Right atrium auricular region (tissue), 2 donors: ENCODE results near the gene CPXM2. TPM values are rescaled to one million over a fixed set of nuclear protein-coding genes. Genes with fewer than 3 reads are reported as not detected.

Experiments
- DNase-seq: peaks from one replicate; pipeline ENCODE4 v3.0.0-alpha.2; 2019; ENCODE audit warnings: low spot score
- H3K27ac ChIP-seq, 2 donors: fragments of 200-600 bp; sonication (generic); 1 replicate in 1 of 2; 2 replicates in 1 of 2; pipeline ENCODE4 v1.5.1; 2016 to 2019
- H3K27me3 ChIP-seq, 2 donors: fragments of 200-600 bp; sonication (generic); one replicate each; pipeline versions ENCODE4 v1.5.1 to v1.6.0; 2017 to 2019
- H3K36me3 ChIP-seq: fragments of 200-600 bp; sonication (generic); one replicate; pipeline ENCODE4 v1.5.1; 2016
- H3K4me1 ChIP-seq, 2 donors: fragments of 200-600 bp; sonication (generic); one replicate each; pipeline versions ENCODE4 v1.5.1 to v1.6.0; 2017 to 2019
- H3K4me3 ChIP-seq, 2 donors: fragments of 200-600 bp; sonication (generic); 1 replicate in 1 of 2; 2 replicates in 1 of 2; pipeline ENCODE4 v1.5.1; 2017 to 2019; ENCODE audit warnings: mild to moderate bottlenecking in 1 of 2, moderate library complexity in 1 of 2
- H3K9me3 ChIP-seq, 2 donors: fragments of 200-600 bp; sonication (generic); one replicate each; pipeline ENCODE4 v1.5.1; 2019
- total RNA-seq, 2 donors: library from RNA; depleted of rRNA; stranded (reverse); fragments of >200 nt; gene quantifications; one replicate each; pipeline ENCODE4 v1.1.0, GENCODE V29; 2016
- TF ChIP-seq, protein P1 (sequence below), 2 donors: fragments of 200-600 bp; sonication (generic); IDR thresholded peaks; one replicate each; pipeline ENCODE4 v1.5.1; 2019; ENCODE audit warnings: antibody characterized with exemption in 2 of 2

CPXM2 gene
- total RNA-seq, 2 donors from 2014 or later = 8.3 to 8.5 TPM

DNA sequence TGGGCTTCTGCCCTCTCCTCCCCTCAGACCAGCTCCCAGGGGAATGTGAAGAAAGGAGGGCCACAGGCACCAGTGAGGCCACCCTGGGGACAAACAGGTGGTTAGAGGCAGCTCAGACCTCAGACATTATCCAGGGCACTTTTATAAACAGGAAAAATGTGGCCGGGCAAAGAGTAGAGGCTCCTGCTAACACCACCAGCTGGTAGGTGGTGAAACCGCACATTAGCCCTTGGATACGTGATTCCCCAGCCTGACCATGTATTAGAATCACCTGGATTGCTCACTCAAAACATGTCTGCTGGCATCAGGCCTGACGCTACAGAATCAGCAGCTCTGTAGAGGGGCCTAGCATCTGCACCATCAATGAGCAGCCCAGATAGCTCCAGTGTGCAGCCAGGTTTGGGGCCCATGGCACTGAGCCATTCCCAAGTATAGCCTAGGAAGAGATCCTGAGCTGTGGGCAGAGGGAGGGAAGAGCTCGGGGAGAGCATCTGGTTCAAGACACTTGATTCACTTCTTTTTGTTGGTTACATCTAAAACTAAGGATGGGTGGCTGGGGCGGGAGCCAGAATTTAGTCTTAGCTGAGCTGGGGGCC is 188.3 kb downstream of the CPXM2 start:
- TF ChIP-seq, protein P1, sequence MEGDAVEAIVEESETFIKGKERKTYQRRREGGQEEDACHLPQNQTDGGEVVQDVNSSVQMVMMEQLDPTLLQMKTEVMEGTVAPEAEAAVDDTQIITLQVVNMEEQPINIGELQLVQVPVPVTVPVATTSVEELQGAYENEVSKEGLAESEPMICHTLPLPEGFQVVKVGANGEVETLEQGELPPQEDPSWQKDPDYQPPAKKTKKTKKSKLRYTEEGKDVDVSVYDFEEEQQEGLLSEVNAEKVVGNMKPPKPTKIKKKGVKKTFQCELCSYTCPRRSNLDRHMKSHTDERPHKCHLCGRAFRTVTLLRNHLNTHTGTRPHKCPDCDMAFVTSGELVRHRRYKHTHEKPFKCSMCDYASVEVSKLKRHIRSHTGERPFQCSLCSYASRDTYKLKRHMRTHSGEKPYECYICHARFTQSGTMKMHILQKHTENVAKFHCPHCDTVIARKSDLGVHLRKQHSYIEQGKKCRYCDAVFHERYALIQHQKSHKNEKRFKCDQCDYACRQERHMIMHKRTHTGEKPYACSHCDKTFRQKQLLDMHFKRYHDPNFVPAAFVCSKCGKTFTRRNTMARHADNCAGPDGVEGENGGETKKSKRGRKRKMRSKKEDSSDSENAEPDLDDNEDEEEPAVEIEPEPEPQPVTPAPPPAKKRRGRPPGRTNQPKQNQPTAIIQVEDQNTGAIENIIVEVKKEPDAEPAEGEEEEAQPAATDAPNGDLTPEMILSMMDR (IDR thresholded peaks at IDR 0.05) = no peak
- Histone ChIP-seq H3K27ac (no peak overlapping the region), H3K36me3 (no peaks in the 10 kb centered on the region), H3K9me3 (no peaks in the 10 kb centered on the region), H3K27me3 (no peaks in the 10 kb centered on the region), H3K4me3 (no peak overlapping the region), H3K4me1 (no peaks in the 10 kb centered on the region)
- no peak for DNase-seq

Other genes starting within 250 kb of the CPXM2 start
- not detected for gene GPR26, start 225.5 kb downstream of the CPXM2 start, total RNA-seq
- 10 to 100 TPM in 1 of 2 donors, 1 to 10 TPM in 1; 7.0 to 14.2 TPM for gene CHST15, start 201.8 kb upstream of the CPXM2 start, total RNA-seq